ENCODE data around the gene ZNF74.
"Not testable (repeated sequence)": the region's sequence is repeated elsewhere in the genome, so short reads cannot be mapped to it uniquely, and the experiment has no call there.

The ZNF74 gene

GRCh38 chr22:20373195-20373706, 20.7 kb upstream of the ZNF74 start:
- H3K36me3 ChIP-seq (ENCODE audit: insufficient read depth); H3K27me3 ChIP-seq (ENCODE audit: insufficient read depth, low read depth); H3K27ac ChIP-seq; H4K20me1 ChIP-seq (ENCODE audit: insufficient read depth); H2AFZ ChIP-seq (ENCODE audit: low read depth); H3K4me3 ChIP-seq (IDR thresholded peaks at IDR 0.05; ENCODE audit: insufficient read depth, low read depth, low read length); H3K4me1 ChIP-seq (ENCODE audit: low read depth, poor library complexity, severe bottlenecking); H3K79me2 ChIP-seq (ENCODE audit: insufficient read depth, low read depth); H3K4me2 ChIP-seq; H3K9ac ChIP-seq: not testable (repeated sequence)

- H3K36me3 ChIP-seq (ENCODE audit: insufficient read depth); H3K27me3 ChIP-seq (ENCODE audit: insufficient read depth, low read depth); H3K27ac ChIP-seq; H3K79me2 ChIP-seq (ENCODE audit: insufficient read depth, low read depth); H3K9ac ChIP-seq; H3K4me2 ChIP-seq; H4K20me1 ChIP-seq (ENCODE audit: insufficient read depth); H3K4me1 ChIP-seq (ENCODE audit: low read depth, poor library complexity, severe bottlenecking); H2AFZ ChIP-seq (ENCODE audit: low read depth); H3K4me3 ChIP-seq (IDR thresholded peaks at IDR 0.05; ENCODE audit: insufficient read depth, low read depth, low read length): not testable (repeated sequence)
Observed at GRCh38 chr22:20374130-20374529, 19.8 kb upstream of the ZNF74 start.

- not testable (repeated sequence) for H3K4me3 ChIP-seq (IDR thresholded peaks at IDR 0.05; ENCODE audit: insufficient read depth, low read depth, low read length); H3K4me1 ChIP-seq (ENCODE audit: low read depth, poor library complexity, severe bottlenecking); H4K20me1 ChIP-seq (ENCODE audit: insufficient read depth); H3K9ac ChIP-seq; H3K4me2 ChIP-seq; H3K36me3 ChIP-seq (ENCODE audit: insufficient read depth); H2AFZ ChIP-seq (ENCODE audit: low read depth); H3K27me3 ChIP-seq (ENCODE audit: insufficient read depth, low read depth); H3K79me2 ChIP-seq (ENCODE audit: insufficient read depth, low read depth); H3K27ac ChIP-seq
Observed at GRCh38 chr22:20376281-20376680, 17.7 kb upstream of the ZNF74 start.

GRCh38 chr22:20376983-20377382, 17.0 kb upstream of the ZNF74 start:
- not testable (repeated sequence) for H3K27ac ChIP-seq; H3K4me1 ChIP-seq (ENCODE audit: low read depth, poor library complexity, severe bottlenecking); H3K36me3 ChIP-seq (ENCODE audit: insufficient read depth); H3K4me2 ChIP-seq; H3K79me2 ChIP-seq (ENCODE audit: insufficient read depth, low read depth); H3K9ac ChIP-seq; H3K4me3 ChIP-seq (IDR thresholded peaks at IDR 0.05; ENCODE audit: insufficient read depth, low read depth, low read length); H3K27me3 ChIP-seq (ENCODE audit: insufficient read depth, low read depth); H4K20me1 ChIP-seq (ENCODE audit: insufficient read depth); H2AFZ ChIP-seq (ENCODE audit: low read depth)

GRCh38 chr22:20378110-20378509, 15.8 kb upstream of the ZNF74 start:
- no peak overlapping the region for H3K9ac ChIP-seq
- no peaks in the 10 kb centered on the region for H3K79me2 ChIP-seq (ENCODE audit: insufficient read depth, low read depth)
- no peaks in the 10 kb centered on the region for H3K27me3 ChIP-seq (ENCODE audit: insufficient read depth, low read depth)
- H3K27ac ChIP-seq: no peak overlapping the region
- no peaks in the 10 kb centered on the region for H3K36me3 ChIP-seq (ENCODE audit: insufficient read depth)
- H3K4me3 ChIP-seq (IDR thresholded peaks at IDR 0.05; ENCODE audit: insufficient read depth, low read depth, low read length): no peak overlapping the region
- no peaks in the 10 kb centered on the region for H4K20me1 ChIP-seq (ENCODE audit: insufficient read depth)
- no peak for TF ChIP-seq CTCF (conservative IDR thresholded peaks at IDR 0.05; ENCODE audit: low read depth, low read length)
- H3K4me1 ChIP-seq (ENCODE audit: low read depth, poor library complexity, severe bottlenecking): no peaks in the 10 kb centered on the region
- no peak overlapping the region for H2AFZ ChIP-seq (ENCODE audit: low read depth)
- no peak overlapping the region for H3K4me2 ChIP-seq

- not testable (repeated sequence) for H3K4me1 ChIP-seq (ENCODE audit: low read depth, poor library complexity, severe bottlenecking); H3K4me3 ChIP-seq (IDR thresholded peaks at IDR 0.05; ENCODE audit: insufficient read depth, low read depth, low read length); H3K9ac ChIP-seq; H3K27ac ChIP-seq; H4K20me1 ChIP-seq (ENCODE audit: insufficient read depth); H3K36me3 ChIP-seq (ENCODE audit: insufficient read depth); H3K79me2 ChIP-seq (ENCODE audit: insufficient read depth, low read depth); H3K27me3 ChIP-seq (ENCODE audit: insufficient read depth, low read depth); H2AFZ ChIP-seq (ENCODE audit: low read depth); H3K4me2 ChIP-seq
Observed at GRCh38 chr22:20378684-20379083, 15.3 kb upstream of the ZNF74 start.

GRCh38 chr22:20380486-20380885, 13.5 kb upstream of the ZNF74 start:
- H3K36me3 ChIP-seq (ENCODE audit: insufficient read depth): no peaks in the 10 kb centered on the region
- H3K4me1 ChIP-seq (ENCODE audit: low read depth, poor library complexity, severe bottlenecking): no peaks in the 10 kb centered on the region
- H2AFZ ChIP-seq (ENCODE audit: low read depth): no peak overlapping the region
- no peak for TF ChIP-seq CTCF (conservative IDR thresholded peaks at IDR 0.05; ENCODE audit: low read depth, low read length)
- no peaks in the 10 kb centered on the region for H3K27me3 ChIP-seq (ENCODE audit: insufficient read depth, low read depth)
- no peaks in the 10 kb centered on the region for H4K20me1 ChIP-seq (ENCODE audit: insufficient read depth)
- no peak overlapping the region for H3K27ac ChIP-seq
- H3K4me2 ChIP-seq: no peak overlapping the region
- H3K4me3 ChIP-seq (IDR thresholded peaks at IDR 0.05; ENCODE audit: insufficient read depth, low read depth, low read length): no peak overlapping the region
- no peak overlapping the region for H3K9ac ChIP-seq
- H3K79me2 ChIP-seq (ENCODE audit: insufficient read depth, low read depth): no peaks in the 10 kb centered on the region
